HCEC 1CT (cell line): ENCODE measurements around the gene D2HGDH.

Source experiments
- DNase-seq: peaks from one replicate; pipeline ENCODE4 v3.0.0-alpha.2; 2017

The D2HGDH gene

DNA sequence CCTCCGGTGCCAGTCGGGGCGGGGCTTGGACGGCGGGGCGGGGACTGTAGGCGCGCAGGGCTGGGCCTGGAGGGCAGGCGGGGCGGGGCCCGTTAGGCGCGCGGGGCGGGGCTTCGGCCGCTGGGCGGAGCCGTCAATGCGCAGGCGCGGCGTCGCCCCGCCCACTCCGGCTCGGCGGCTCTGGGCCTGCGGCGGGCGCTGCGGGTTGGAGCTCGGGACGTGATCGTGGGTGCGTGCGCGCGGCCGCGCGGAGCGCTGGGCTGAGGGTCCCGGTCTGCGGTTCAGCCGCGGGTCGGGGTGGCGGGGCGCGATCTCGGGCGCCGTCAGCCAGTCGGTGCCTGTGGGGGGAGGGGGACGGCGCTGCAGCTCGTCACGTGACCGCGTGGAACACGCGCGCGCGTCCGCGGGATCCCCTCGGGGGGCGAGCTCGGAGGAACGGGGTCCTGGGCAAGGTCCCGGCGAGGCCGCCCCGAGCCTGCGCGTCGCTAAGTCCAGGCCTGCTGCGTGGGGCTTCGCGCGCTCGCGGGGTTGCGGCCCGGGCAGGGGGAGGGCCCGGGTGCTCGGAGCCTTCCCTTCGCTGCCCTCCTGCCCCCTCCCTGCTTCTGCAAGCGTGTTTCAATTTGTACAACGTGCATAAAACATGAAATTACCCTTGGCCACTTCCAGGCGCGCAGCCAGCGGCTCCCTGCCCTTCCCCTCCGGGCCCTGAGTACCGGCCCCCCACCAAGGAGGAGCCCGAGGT lies at the start of gene D2HGDH:
TSS of gene D2HGDH (plus strand) at position 164 of the 742 bp plus-strand sequence. CDS start 595 bp downstream, outside the sequence.
- peak; percentile 75 for DNase-seq

DNA sequence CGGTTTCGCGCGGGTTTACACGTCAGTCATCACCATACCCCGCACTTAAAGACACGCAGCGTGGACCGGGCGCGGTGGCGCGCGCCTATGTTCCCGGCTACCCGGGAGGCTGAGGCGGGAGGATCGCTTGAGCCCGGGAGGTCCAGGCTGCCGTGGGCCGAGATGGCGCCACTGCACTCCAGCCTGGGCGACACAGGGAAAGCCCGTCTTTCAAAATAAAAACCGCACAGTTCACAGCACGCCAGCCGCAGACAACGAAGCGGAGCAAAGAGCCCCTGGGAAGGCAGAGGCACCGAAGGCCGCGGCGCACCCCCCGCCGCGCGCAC lies 48.1 kb upstream of the D2HGDH start:
- DNase-seq = no peak

DNA sequence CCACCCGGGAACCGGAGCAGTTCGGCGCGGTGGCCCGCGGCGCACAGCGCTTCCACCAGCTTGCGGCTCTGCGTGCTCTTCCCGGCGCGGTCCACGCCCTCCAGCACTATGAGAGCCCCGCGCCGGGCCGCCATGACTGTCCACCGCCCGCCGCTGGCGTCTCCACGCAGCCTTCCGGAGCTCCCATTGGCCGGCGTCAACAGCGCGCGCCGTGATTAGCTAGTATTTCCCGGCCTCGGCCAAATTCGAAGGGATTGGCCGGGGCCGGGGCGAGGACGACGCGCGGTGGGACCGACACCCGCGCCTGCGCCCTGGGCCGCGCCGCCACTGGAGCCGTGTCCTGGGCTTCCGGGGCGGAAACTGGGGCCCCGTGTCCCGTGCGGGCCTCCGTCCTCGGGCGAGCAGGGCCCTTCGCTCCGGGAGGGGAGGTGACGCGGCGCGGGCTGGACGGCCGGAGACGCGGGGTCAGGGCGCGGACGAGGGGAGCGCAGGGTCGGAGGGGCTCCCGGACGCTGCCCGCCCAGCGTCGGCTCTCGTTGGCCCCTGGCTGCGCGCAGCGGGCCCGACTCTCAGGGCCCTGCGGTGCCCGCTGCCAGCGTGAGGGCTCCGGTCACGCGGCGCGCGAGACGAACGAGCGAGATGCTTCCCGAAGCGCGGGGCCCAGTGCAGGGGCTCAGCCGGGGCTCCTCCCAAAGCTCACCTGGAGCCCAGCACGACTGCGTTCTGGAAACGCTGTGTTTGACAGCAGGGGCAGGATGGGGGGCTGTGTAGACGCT lies 47.6 kb upstream of the D2HGDH start, which contains the start of gene DTYMK:
TSS of gene DTYMK (minus strand) at position 166 of the 776 bp plus-strand sequence. CDS start at position 134, 32 bp downstream.
- DNase-seq = peak; percentile 96

DNA sequence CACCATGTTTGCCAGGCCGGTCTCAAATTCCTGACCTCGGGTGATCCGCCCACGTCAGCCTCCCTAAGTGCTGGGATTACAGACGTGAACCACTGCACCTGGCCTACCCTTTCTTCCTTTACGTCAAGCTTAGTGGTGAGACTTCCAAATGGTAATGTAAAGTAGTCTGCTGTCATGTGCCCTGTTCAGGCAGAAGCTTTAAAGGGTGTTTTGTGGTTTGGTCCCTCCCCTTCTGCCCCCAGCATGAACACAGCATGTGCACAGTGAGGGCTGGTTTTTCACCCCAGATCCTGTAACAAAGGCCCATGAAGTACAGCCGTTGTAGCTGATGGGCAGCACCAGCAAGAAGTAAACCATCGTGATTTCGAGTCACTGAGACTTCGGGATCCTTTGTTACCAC lies 45.1 kb upstream of the D2HGDH start:
- no peak for DNase-seq

DNA sequence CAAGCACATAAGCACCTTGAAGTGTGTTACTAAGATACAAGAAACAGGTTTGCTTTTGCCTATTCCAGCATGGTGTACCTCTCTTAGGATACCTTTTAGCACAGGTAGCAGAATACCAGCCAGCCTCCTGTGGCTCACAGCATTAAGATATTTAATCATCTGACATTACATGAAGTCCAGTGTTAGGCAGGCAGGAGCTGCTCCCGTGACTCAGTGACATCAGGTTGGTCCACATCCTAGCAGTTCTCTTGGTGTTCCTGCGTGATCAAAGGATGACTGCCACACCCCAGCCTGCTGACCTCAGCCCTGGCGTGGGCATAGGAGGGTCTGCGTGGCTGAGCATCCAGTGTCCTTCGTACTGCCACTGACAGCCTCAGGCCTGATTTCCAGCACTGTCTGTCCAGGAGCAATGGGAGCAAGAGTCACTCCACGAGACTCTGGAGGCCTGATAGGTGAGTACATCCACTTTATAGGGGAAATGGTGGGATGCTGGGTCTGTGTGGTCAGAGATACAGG lies 44.2 kb upstream of the D2HGDH start:
- DNase-seq = no peak

DNA sequence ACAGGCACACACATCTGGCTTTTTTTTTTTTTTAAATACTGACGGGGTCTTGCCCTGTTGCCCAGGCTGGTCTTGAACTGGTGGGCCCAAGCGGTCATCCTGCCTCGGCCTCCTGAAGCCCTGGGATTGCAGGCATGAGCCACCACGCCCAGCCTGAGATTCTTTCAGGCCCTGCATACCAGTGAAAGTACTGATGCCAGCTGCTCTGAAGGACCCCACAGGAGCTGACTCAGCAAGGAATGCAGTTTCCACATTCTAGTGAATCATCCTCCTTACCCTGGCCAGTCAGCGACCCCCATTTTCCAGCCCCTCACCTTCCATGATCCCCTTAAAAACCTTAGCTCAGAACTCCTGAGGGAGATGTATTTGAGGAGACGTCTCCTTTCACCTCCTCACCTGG lies 42.0 kb upstream of the D2HGDH start:
- peak; percentile 70 for DNase-seq

DNA sequence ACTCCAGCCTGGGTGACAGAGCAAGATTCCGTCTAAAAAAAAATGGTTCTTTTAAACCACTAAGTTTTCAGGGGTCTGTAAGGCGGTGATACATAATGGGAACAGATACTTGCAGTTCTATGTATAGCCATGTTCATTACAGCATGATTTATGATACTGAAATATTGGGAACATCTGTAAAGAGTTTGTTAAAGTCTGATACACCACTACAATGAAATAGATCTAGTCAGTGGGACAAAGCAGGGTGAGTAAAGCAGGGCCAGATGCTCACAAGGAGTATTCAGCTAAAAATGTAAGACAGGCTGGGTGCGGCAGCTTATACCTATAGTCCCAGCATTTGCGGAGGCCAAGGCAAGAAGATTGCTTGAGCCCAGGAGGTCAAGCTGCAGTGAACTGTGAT lies 38.8 kb upstream of the D2HGDH start:
- no peak for DNase-seq

DNA sequence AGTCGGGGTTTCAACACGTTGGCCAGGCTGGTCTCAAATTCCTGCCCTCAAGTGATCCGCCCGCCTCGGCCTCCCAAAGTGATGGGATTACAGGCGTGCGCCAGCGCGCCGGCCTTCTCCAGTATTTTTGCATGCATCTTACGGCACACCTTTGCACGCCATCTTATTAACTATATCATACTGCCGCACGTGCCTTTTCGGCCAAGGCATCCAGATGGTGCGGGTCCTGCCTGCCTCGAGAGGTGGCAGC lies 33.4 kb upstream of the D2HGDH start:
- DNase-seq = peak; percentile 78

DNA sequence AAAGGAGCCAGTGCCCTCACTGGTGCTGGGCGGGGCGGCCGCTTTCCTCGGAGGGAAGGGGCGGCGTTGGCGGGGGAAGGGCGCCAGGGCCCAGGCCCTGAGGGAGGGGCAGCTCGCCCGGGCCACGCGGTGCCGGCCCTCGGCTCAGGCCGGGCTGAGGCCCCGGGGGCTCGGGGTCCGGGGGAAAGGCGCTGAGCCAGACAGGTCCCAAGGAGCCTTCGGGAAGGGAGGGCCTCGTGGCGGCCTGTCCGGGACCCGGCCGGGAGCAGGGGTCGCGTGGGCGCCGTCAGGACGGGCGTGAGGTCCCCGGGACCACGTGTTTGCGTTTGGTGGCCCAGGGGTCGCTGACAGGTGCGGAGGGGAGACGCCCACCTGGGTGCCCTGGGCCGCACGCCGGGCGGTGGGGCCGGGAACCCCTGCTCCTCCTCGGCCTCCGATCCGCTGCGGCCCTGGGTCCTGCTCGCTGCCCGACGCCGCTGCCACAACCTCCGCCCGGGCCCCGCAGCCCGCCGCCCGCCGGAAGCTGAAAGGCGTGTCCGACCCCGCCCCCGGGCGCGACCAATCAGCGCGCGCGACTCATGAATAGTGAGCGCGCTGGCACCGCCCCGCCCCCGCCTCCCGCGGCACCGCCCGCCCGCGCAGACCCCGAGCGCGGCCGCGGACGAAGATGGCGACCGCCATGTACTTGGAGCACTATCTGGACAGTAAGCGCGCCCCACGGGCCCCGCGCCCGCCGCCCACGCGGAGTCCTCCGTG lies 32.9 kb upstream of the D2HGDH start, which contains the start of gene ING5:
TSS of gene ING5 (plus strand) at position 641 of the 756 bp plus-strand sequence. CDS start at position 668, 27 bp downstream.
- peak; percentile 90 for DNase-seq

DNA sequence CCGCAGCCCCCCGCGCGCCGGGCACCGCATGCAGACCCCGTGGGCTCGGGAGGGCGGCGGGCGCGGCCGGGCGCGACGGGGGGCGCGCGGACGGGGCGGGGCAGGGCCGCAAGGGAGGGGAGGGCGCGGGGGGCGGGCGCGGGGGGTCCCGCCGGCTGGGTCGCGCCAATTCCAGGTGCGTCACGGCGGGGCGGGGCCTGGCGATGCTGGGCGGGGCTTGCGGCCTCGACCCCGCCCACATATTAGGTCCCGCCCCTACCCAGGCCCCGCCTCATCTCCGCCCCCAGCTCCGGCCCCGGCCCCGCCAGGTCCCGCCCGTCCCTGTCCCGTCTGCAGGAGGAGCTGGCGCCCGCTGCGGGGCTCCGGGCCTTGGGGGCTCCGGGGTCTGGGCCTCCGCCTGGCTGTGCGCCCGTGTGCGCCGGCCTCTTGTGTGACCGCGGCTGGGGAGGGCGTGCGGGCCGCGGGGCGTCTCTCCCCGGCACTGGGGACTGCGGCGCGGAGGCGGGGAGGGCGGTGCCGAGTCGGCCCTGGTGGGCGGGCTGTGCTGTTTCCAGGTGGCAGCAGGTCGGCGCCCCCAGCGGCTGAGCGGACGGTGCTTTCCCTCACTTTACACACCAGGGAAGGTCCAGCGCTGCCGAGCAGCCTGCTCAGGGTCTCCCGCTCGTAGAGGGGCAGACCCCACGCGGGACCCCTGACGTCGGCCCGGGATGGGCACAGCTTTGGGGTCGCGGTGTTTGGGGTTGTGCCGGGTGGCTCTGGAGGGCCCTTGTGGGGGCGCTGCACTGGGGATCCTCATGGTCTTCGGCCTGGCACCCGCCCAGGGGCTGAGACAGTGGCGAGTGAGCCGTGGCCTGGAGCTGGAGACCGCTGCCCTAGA lies 32.0 kb upstream of the D2HGDH start:
- DNase-seq = peak; percentile 78

DNA sequence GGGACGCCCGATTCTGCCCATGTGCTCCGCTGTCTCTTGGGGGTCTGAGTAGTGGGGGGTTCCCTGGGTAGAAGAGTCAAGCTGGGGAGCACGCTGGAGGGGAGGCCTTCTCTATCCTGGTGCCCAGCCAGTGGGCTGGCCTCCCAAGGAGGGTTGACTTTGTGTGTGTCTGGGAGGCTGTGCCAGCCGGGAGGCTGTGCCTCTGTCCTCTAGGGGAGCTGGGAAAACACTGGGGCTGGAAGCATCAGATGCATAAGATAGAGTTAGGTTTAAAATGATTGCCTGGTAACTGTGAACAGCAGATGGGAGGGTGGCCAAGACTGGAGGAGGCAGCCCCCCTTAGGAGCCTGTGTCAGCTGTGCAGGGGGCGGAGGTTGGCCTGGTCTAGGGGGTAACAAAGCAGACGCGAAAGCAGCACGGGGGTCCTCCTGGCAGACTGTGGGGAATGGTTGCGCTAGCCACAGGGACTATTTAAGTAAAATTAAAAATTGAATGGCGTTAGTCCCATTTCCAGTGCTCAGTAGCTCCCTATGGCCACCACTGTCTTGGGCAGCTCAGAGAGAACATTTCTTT lies 31.3 kb upstream of the D2HGDH start:
- peak; percentile 4 for DNase-seq

DNA sequence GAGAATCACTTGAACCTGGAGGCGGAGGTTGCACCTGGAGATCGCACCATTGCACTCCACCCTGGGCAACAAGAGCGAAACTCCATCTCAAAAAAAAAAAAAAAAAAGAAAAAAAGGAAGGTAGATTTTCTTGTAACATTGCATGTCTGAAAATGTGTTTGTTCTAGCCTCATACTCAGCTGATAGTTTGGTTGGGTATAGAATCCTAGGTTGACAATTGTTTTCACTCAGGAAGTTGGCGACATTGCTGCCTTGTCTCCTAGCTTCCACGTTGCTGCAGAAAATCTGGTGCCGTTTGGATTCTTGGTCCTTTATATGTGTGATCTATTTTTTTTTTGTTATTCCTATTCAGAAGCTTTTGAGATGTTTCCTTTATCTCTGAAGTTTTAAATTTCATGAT lies 27.9 kb upstream of the D2HGDH start:
- no peak for DNase-seq

DNA sequence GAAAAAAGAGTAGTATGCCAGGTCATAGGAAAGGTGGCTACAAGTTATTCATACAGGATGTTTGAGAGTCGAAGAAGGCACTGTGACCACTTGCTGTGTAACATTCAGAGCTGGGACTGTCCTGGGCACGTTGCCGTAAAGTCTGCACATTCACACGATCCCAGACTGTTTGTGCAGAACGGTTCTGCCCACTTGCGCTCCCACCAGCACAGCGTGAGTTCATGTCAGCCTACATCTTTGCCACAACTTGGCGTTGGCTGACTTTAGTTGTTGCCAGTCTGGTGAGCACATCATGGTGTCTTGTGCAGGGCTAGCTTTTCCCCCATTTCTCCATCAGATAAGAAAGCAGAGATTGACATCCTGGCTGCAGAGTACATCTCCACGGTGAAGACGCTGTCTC lies 25.6 kb upstream of the D2HGDH start:
- DNase-seq = no peak

DNA sequence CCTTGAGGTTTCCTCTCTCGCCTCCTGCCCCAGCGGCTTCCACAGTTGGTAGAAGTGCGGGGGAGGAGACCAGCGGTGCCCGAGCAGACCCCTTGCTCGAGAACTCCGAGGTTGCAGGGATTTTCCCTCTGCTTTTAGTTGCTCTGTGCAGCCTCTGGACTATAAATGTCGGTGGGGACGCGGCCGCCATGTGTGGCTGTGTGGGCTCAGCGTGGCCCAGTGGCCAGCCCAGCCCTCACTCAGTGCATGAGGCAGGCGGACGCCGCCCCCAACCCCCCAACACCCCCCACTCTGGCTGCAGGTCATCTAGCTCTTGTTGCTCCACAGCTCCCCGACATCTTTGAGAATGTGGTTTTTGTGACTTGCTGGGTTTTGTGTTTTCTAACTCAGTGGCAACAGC lies 15.3 kb upstream of the D2HGDH start:
- no peak for DNase-seq

DNA sequence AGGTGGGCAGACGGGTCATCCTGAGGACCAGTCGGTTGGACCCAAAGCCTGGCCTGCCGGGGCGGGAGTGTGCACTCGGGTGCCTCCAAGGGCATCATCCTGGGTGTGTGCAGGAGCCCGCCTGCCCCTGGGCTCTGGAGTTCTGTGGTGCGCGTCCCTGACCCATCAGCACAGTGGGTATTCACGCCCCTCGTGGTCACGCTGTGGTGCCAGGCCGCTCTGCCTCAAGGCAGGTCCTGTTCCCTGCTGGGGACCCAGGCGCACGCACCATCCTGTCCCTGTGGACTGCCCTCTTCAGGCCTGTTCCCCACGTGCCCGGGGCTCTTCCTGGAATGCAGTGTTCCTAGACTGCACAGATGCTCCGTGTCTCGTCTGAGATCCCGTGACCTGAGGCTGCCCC lies 14.3 kb upstream of the D2HGDH start:
- DNase-seq = no peak

DNA sequence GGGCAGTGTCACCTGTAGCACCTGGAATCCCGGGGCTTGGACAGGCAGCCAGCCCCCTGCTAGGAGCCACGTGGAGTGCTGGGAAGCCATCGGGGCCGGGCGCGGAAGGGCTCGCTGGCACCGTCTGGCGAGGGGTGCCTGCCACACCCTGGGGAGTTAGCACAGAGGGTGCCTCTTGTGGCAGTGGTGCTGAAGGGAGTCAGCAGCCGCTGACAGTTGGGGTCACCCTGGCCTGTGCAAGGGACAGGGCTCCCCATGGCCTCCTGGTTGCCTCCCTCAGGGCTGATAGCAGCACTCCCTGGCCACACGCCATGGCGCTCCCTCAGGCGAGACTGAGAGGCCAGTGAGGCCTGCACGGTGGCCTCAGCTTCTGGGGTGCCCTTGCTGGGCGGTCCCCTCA lies 13.9 kb upstream of the D2HGDH start:
- DNase-seq = no peak

DNA sequence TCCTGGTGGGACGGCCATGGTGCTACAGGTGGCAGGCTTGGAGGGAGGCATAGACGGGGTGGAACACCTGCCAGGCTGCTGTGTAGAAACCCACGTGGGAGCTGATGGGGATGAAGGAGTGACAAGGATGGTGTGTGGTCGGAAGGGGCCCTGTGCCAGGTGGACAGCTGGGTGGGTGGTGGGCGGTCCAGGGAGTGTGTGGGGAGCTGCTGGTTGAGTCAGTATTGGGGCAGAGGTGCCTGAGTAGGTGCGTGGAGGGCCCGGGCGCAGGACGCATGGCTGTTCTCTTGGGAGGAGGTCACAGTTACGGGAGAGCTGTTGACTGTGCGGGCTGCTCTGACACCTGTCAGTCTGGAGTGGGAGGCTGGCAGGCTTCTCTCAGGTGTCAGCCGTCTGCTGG lies 12.6 kb upstream of the D2HGDH start:
- no peak for DNase-seq

DNA sequence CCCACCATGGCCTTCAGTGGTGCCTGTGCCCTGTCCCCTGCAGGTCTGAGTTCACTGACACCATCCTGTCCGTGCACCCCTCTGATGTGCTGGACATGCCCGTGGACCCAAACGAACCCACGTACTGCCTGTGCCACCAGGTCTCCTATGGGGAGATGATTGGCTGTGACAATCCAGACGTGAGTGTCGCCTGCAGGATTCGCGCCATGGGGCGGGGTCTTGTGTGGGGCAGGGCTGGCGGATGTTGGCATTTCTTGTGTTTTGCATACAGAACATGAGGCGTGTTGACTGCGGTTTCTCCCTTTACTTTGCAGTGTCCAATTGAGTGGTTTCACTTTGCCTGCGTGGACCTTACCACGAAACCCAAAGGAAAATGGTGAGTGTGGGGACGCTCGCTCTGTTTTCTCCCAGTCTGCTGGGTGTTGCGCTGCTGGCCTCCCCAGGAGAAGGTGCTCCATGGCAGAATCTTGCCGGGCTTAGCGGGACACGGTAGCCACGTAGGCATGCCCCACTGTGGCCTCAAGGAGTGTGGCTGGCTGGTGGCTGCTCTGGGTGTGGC lies 11.5 kb upstream of the D2HGDH start:
- DNase-seq = no peak

DNA sequence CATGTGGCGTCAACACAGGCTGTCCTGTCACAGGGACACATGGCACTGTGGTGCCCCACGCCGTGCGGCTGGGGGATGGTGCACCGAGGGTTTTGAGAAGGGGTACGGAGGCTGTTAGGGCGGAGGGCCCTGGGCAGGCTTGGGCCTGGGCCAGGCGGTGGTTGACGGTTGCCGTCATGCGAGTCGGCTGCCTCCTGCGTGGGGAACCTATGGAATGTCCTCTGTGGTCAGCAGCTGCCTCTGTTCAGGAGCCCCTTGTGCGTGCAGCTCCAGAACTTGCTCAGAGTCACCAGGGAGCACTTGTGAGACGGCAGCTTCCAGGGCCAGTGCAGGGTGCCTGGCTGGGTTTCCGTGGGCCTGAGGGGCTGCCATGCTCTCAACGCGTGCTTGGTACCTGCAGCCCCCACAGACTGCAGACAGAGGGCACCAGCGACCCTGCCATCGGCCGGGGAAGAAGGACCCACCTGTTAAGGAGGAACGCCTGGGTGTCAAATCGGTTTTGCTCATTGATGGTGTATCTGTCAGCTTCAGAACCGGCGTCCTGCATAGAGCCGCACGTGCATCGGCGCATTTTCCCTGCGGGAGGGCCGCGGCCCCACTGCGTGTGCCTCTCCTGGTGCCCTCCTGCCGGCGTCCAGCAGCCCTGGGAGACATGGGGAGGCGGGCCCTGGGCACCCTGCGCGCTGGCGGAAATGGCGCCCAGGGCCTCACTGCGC lies 10.0 kb upstream of the D2HGDH start:
- DNase-seq = no peak

DNA sequence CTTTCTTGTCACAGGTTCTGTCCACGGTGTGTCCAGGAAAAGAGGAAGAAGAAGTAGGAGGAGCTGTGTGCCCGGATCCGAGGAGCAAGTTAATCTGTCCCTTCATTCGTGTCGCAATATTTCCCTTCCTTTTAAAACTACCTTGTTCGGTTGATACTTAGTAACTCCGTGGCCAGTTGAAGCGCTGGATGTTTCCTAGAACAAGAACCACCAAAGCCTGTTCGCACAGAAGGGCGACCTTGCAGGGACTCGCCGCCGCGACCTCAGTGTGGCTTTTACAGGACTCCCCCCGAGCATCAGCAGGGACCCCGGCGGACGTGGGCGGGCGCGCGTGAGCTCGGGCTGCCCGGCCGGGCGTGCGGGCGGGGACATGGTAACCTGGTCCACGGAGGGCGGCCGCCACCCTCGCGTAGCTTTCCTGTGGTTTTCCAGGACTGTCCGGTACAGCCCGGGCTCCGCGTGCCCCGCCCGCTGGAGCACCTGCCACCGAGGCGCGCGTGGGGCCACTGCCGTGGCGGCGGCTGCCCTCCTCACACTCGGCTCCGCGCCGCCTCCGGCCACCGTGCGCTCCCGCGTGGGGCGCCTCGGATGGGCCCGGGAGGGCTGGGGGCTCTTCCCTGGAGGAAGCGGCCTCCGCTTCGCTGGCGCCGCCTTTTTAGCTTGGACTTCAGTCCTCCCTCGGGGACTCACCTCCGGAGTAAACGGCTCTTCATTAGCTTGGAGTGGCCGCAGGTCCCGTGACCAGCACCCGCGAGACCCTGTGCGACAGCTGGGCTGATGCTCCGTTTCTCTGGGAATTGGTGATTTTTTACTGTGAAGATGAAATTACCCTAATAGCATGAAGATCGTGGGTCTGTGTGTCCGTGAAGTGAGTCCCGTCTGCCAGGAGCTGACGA lies 9.2 kb upstream of the D2HGDH start:
- no peak for DNase-seq
